Measurements from ENCODE around the gene EXOSC3. TPM values are rescaled to one million over a fixed set of nuclear protein-coding genes. Genes with fewer than 3 reads are reported as not detected.

The EXOSC3 gene
- total and polyA plus RNA-seq, 2 of the 13 experiments (the other 11 are each of a cell fraction or from before 2014, with no cell fraction given), result 17.5 to 68.7 TPM

DNA sequence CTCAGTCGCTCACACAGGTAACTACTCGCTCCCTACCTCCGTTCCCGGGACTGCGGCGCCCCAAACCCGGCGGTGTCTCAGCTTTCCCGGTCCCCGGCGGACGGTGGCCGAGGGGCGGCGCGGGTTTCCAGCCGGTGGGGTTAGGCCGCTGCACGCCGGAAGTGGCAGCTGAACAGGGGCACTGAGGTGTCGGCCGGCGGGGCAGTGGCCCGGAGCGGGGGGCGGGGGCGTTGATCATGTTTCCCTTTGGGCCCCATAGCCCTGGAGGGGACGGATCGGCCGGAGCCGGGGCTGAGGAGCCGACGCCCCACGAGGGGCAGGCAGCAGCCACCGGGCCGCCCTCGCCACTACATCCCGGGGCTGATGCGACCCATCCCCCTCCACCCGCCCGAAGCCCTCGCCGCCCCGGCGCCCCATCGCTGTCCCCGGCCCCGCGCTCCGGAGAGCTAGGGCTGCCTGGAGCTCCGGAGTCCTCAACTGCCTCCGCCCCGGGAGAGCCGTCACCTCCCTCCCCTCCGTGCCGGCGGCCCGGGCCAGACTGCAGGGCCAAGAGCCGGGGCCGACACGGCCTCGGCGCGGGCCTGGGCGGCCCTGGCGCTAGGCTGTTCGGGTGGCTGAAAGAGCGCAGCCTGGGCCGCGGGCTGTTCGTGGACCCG, 15.9 kb upstream of the EXOSC3 start, which contains the start of gene DCAF10 (continued):
- TF ChIP-seq ZNF546 (CRISPR knock-in tag; conservative IDR thresholded peaks at IDR 0.05) (0 out of 2 replicates have a peak, but pooled peaks have one; percentile 49), ZFP1 (CRISPR knock-in tag; IDR thresholded peaks at IDR 0.05) (peak; percentile 91), ARNTL (CRISPR knock-in tag; IDR thresholded peaks at IDR 0.05) (no peak), PCBP1 (IDR thresholded peaks at IDR 0.05; ENCODE audit: borderline replicate concordance, low read depth, low read length) (peak; percentile 92), ZBTB7B (CRISPR knock-in tag; IDR thresholded peaks at IDR 0.05) (peak; percentile 93), ZNF367 (CRISPR knock-in tag; IDR thresholded peaks at IDR 0.05; ENCODE audit: borderline replicate concordance) (no peak), MIER2 (CRISPR knock-in tag; IDR thresholded peaks at IDR 0.05) (peak; percentile 89), ZBTB3 (CRISPR knock-in tag; IDR thresholded peaks at IDR 0.05; ENCODE audit: borderline replicate concordance, low read depth) (no peak), ZFY (CRISPR knock-in tag; IDR thresholded peaks at IDR 0.05) (peak; percentile 92), ZNF839 (CRISPR knock-in tag; IDR thresholded peaks at IDR 0.05; ENCODE audit: borderline replicate concordance) (peak; percentile 74; the same call in 1 of the 2 replicates), ZNF20 (CRISPR knock-in tag; IDR thresholded peaks at IDR 0.05) (peak; percentile 82; the same call in 1 of the 2 replicates), ZNF550 (CRISPR knock-in tag; IDR thresholded peaks at IDR 0.05; ENCODE audit: borderline replicate concordance) (peak; percentile 88; the same call in 1 of the 2 replicates), SMARCC2 (IDR thresholded peaks at IDR 0.05) (no peak), SOX13 (IDR thresholded peaks at IDR 0.05) (no peak), SOX13 (CRISPR knock-in tag; conservative IDR thresholded peaks at IDR 0.05 in 1 of 2, IDR thresholded peaks at IDR 0.05 in 1 of 2) (peak in 1 of 2 experiments; percentile 74; a peak in 1 of 4 replicates), NFYB (CRISPR knock-in tag; IDR thresholded peaks at IDR 0.05) (peak; percentile 38; the same call in 1 of the 2 replicates)
- TF ChIP-seq, protein P1, sequence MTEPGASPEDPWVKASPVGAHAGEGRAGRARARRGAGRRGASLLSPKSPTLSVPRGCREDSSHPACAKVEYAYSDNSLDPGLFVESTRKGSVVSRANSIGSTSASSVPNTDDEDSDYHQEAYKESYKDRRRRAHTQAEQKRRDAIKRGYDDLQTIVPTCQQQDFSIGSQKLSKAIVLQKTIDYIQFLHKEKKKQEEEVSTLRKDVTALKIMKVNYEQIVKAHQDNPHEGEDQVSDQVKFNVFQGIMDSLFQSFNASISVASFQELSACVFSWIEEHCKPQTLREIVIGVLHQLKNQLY (CRISPR knock-in tag; IDR thresholded peaks at IDR 0.05), result 0 out of 2 replicates have a peak, but pooled peaks have one; percentile 41
- TF ChIP-seq, protein P2, sequence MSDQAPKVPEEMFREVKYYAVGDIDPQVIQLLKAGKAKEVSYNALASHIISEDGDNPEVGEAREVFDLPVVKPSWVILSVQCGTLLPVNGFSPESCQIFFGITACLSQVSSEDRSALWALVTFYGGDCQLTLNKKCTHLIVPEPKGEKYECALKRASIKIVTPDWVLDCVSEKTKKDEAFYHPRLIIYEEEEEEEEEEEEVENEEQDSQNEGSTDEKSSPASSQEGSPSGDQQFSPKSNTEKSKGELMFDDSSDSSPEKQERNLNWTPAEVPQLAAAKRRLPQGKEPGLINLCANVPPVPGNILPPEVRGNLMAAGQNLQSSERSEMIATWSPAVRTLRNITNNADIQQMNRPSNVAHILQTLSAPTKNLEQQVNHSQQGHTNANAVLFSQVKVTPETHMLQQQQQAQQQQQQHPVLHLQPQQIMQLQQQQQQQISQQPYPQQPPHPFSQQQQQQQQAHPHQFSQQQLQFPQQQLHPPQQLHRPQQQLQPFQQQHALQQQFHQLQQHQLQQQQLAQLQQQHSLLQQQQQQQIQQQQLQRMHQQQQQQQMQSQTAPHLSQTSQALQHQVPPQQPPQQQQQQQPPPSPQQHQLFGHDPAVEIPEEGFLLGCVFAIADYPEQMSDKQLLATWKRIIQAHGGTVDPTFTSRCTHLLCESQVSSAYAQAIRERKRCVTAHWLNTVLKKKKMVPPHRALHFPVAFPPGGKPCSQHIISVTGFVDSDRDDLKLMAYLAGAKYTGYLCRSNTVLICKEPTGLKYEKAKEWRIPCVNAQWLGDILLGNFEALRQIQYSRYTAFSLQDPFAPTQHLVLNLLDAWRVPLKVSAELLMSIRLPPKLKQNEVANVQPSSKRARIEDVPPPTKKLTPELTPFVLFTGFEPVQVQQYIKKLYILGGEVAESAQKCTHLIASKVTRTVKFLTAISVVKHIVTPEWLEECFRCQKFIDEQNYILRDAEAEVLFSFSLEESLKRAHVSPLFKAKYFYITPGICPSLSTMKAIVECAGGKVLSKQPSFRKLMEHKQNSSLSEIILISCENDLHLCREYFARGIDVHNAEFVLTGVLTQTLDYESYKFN (CRISPR knock-in tag; conservative IDR thresholded peaks at IDR 0.05), result peak; percentile 62
- TF ChIP-seq, protein P3, sequence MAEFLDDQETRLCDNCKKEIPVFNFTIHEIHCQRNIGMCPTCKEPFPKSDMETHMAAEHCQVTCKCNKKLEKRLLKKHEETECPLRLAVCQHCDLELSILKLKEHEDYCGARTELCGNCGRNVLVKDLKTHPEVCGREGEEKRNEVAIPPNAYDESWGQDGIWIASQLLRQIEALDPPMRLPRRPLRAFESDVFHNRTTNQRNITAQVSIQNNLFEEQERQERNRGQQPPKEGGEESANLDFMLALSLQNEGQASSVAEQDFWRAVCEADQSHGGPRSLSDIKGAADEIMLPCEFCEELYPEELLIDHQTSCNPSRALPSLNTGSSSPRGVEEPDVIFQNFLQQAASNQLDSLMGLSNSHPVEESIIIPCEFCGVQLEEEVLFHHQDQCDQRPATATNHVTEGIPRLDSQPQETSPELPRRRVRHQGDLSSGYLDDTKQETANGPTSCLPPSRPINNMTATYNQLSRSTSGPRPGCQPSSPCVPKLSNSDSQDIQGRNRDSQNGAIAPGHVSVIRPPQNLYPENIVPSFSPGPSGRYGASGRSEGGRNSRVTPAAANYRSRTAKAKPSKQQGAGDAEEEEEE (CRISPR knock-in tag; IDR thresholded peaks at IDR 0.05; ENCODE audit: borderline replicate concordance), result peak; percentile 69; the same call in 1 of the 2 replicates
- TF ChIP-seq, protein P4, sequence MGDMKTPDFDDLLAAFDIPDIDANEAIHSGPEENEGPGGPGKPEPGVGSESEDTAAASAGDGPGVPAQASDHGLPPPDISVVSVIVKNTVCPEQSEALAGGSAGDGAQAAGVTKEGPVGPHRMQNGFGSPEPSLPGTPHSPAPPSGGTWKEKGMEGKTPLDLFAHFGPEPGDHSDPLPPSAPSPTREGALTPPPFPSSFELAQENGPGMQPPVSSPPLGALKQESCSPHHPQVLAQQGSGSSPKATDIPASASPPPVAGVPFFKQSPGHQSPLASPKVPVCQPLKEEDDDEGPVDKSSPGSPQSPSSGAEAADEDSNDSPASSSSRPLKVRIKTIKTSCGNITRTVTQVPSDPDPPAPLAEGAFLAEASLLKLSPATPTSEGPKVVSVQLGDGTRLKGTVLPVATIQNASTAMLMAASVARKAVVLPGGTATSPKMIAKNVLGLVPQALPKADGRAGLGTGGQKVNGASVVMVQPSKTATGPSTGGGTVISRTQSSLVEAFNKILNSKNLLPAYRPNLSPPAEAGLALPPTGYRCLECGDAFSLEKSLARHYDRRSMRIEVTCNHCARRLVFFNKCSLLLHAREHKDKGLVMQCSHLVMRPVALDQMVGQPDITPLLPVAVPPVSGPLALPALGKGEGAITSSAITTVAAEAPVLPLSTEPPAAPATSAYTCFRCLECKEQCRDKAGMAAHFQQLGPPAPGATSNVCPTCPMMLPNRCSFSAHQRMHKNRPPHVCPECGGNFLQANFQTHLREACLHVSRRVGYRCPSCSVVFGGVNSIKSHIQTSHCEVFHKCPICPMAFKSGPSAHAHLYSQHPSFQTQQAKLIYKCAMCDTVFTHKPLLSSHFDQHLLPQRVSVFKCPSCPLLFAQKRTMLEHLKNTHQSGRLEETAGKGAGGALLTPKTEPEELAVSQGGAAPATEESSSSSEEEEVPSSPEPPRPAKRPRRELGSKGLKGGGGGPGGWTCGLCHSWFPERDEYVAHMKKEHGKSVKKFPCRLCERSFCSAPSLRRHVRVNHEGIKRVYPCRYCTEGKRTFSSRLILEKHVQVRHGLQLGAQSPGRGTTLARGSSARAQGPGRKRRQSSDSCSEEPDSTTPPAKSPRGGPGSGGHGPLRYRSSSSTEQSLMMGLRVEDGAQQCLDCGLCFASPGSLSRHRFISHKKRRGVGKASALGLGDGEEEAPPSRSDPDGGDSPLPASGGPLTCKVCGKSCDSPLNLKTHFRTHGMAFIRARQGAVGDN (CRISPR knock-in tag; IDR thresholded peaks at IDR 0.05), result peak; percentile 92
